Mucosa of stomach (tissue), 1 donor: ENCODE results near the gene EMC10.

Source experiments
- H3K27me3 ChIP-seq: one replicate; pipeline ENCODE4 v1.7.0; 2013; ENCODE audit warnings: mild to moderate bottlenecking, low read length; ENCODE audit not compliant: control insufficient read depth, insufficient read depth
- H3K36me3 ChIP-seq: one replicate; pipeline ENCODE4 v1.7.0; 2013; ENCODE audit warnings: low read length; ENCODE audit not compliant: control insufficient read depth, insufficient read depth
- H3K4me1 ChIP-seq: one replicate; pipeline ENCODE4 v1.7.0; 2013; ENCODE audit warnings: mild to moderate bottlenecking, low read length; ENCODE audit not compliant: control insufficient read depth, insufficient read depth
- H3K4me3 ChIP-seq: one replicate; pipeline ENCODE4 v1.7.0; 2013; ENCODE audit warnings: low read length
- H3K9ac ChIP-seq: one replicate; pipeline ENCODE4 v1.7.0; 2013; ENCODE audit warnings: mild to moderate bottlenecking, low read length, moderate library complexity
- H3K9me3 ChIP-seq: one replicate; pipeline ENCODE4 v1.7.0; 2013; ENCODE audit warnings: mild to moderate bottlenecking, low read length, moderate library complexity; ENCODE audit not compliant: control insufficient read depth
- donor health status: Pancreatic carcinoma.

Gene EMC10

GRCh38 chr19:50485284-50485955 lies 9.1 kb downstream of the EMC10 start:
- peaks cover 5% of the 10 kb centered on the region for H3K36me3 ChIP-seq
- H3K4me1 ChIP-seq, result no peaks in the 10 kb centered on the region

GRCh38 chr19:50486823-50487515 lies 10.7 kb downstream of the EMC10 start:
- Histone ChIP-seq H3K4me3 (no peak overlapping the region), H3K9me3 (no peaks in the 10 kb centered on the region), H3K36me3 (peaks cover 5% of the 10 kb centered on the region), H3K4me1 (no peaks in the 10 kb centered on the region), H3K27me3 (peaks cover 17% of the 10 kb centered on the region), H3K9ac (no peak overlapping the region)

More at GRCh38 chr19:50485284-50485955, 9.1 kb downstream of the EMC10 start:
- Histone ChIP-seq H3K4me3 (no peak overlapping the region), H3K27me3 (peaks cover 14% of the 10 kb centered on the region), H3K9me3 (no peaks in the 10 kb centered on the region), H3K9ac (no peak overlapping the region)

- Histone ChIP-seq H3K27me3 (peaks cover 20% of the 10 kb centered on the region), H3K9me3 (no peaks in the 10 kb centered on the region), H3K9ac (no peak overlapping the region), H3K4me3 (no peak overlapping the region), H3K4me1 (no peaks in the 10 kb centered on the region), H3K36me3 (no peaks in the 10 kb centered on the region)
These were observed 12.3 kb downstream of the EMC10 start for GRCh38 chr19:50488389-50489194.

- Histone ChIP-seq H3K36me3 (no peaks in the 10 kb centered on the region), H3K27me3 (peaks cover 20% of the 10 kb centered on the region), H3K9me3 (no peaks in the 10 kb centered on the region), H3K4me3 (no peak overlapping the region), H3K4me1 (no peaks in the 10 kb centered on the region), H3K9ac (no peak overlapping the region)
These were observed 13.2 kb downstream of the EMC10 start for GRCh38 chr19:50489461-50490011.

- no peak overlapping the region for H3K9ac ChIP-seq
- H3K36me3 ChIP-seq, result no peaks in the 10 kb centered on the region
- H3K4me3 ChIP-seq, result no peak overlapping the region
- peaks cover 20% of the 10 kb centered on the region for H3K27me3 ChIP-seq
- H3K9me3 ChIP-seq, result no peaks in the 10 kb centered on the region
- no peaks in the 10 kb centered on the region for H3K4me1 ChIP-seq
These were observed 14.1 kb downstream of the EMC10 start for GRCh38 chr19:50490411-50490811.

GRCh38 chr19:50490991-50491472 lies 14.7 kb downstream of the EMC10 start:
- Histone ChIP-seq H3K27me3 (peaks cover 20% of the 10 kb centered on the region), H3K4me1 (no peaks in the 10 kb centered on the region), H3K9me3 (no peaks in the 10 kb centered on the region), H3K9ac (no peak overlapping the region), H3K36me3 (no peaks in the 10 kb centered on the region), H3K4me3 (no peak overlapping the region)

GRCh38 chr19:50492303-50493052 lies 16.2 kb downstream of the EMC10 start:
- Histone ChIP-seq H3K27me3 (peaks cover 20% of the 10 kb centered on the region), H3K4me3 (no peak overlapping the region), H3K36me3 (no peaks in the 10 kb centered on the region), H3K9ac (no peak overlapping the region), H3K9me3 (no peaks in the 10 kb centered on the region), H3K4me1 (peaks cover 3% of the 10 kb centered on the region)

GRCh38 chr19:50493171-50493570 lies 16.9 kb downstream of the EMC10 start:
- Histone ChIP-seq H3K4me3 (no peak overlapping the region), H3K27me3 (peaks cover 18% of the 10 kb centered on the region), H3K4me1 (peaks cover 3% of the 10 kb centered on the region), H3K9me3 (no peaks in the 10 kb centered on the region), H3K9ac (no peak overlapping the region), H3K36me3 (no peaks in the 10 kb centered on the region)

GRCh38 chr19:50494186-50495019 lies 18.1 kb downstream of the EMC10 start:
- peaks cover 15% of the 10 kb centered on the region for H3K27me3 ChIP-seq
- no peak overlapping the region for H3K9ac ChIP-seq
- H3K9me3 ChIP-seq, result no peaks in the 10 kb centered on the region
- no peak overlapping the region for H3K4me3 ChIP-seq
- peaks cover 3% of the 10 kb centered on the region for H3K4me1 ChIP-seq
- no peaks in the 10 kb centered on the region for H3K36me3 ChIP-seq

- Histone ChIP-seq H3K9ac (no peak overlapping the region), H3K27me3 (peaks cover 15% of the 10 kb centered on the region), H3K4me1 (peaks cover 3% of the 10 kb centered on the region), H3K9me3 (no peaks in the 10 kb centered on the region), H3K4me3 (no peak overlapping the region), H3K36me3 (no peaks in the 10 kb centered on the region)
These were observed 18.8 kb downstream of the EMC10 start for GRCh38 chr19:50495020-50495531.
